Neural progenitor cell (in vitro differentiated cells): ENCODE data around the gene CRACR2B.

Experiments used
- CTCF ChIP-seq: fragments of 200-600 bp; sonication (generic); IDR thresholded peaks from 2 replicates; pipeline ENCODE4 v1.5.1; 2017; ENCODE audit warnings: antibody characterized with exemption, mild to moderate bottlenecking
- EZH2phosphoT487 ChIP-seq: fragments of 200-600 bp; sonication (generic); IDR thresholded peaks from 2 replicates; pipeline ENCODE4 v1.6.1; 2017; ENCODE audit warnings: antibody characterized with exemption

DNA sequence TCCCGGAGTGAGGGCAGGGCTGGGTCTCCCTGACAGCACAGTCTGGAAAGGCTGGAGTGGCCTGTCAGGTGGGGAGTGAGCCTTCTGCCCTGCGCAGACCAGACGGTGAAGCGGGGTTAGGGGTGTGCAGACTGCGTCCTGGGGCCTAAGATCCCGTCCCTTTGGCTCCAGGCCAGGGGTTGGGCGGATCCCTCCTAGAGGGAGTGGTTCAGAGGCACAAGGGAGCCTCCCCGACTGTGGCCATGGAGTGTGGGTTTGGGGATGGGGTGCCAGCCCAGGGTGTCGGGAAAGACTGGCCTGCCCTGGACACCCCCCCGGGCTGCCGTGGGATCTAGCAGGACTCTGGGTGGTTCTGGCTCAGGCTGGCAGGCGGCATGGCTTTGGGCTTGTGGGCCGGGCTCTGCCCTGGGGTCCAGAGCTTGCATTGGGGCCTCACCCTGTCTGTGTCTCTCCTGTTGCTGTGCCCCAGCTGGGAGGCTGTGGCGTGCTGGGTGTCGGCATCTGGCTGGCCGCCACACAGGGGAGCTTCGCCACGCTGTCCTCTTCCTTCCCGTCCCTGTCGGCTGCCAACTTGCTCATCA is 34.5 kb downstream of the CRACR2B start:
- TF ChIP-seq CTCF (no peak), EZH2phosphoT487 (no peak)
